Measurements from ENCODE around the gene UBE2C. TPM values are rescaled to one million over a fixed set of nuclear protein-coding genes. Genes with fewer than 3 reads are reported as not detected.

UBE2C gene
- total RNA-seq, 1 experiment from 2014 or later, result 173 TPM

- ATAC-seq (peak; percentile 73), DNase-seq (ENCODE audit: low read depth, low spot score) (no peak)
- H3K27me3 ChIP-seq (ENCODE audit: control insufficient read depth, insufficient read depth, low read length), result no peaks in the 10 kb centered on the region
- no TSS peak for BruUV-seq (replicated peaks)
- no peak for TF ChIP-seq POLR2AphosphoS5 (IDR thresholded peaks at IDR 0.05; ENCODE audit: low read depth, low read length)
- TF ChIP-seq CTCF (IDR thresholded peaks at IDR 0.05), result peak; percentile 81; the same call in 1 of the 2 replicates
- peaks cover 2% of the 10 kb centered on the region; the same call in 1 of the 2 replicates for H3K4me1 ChIP-seq (ENCODE audit: control insufficient read depth, insufficient read depth, low read length)
- H3K9me3 ChIP-seq (ENCODE audit: control insufficient read depth, insufficient read depth, low read depth, low read length), result no peaks in the 10 kb centered on the region
- in situ Hi-C loops (cut with HindIII; ENCODE audit: low pct_unique_long_range_greater_than_20kb, low sequenced_read_pairs), result no loop called here
- no peaks in the 10 kb centered on the region for H3K36me3 ChIP-seq (ENCODE audit: control insufficient read depth, insufficient read depth, low read length)
- H3K4me3 ChIP-seq (ENCODE audit: low read depth in 2 of 2, low read length in 2 of 2), result no peak overlapping the region
- ChIA-PET POLR2A (interaction anchor here (0.6 kb wide), 1 partner anchor 76 kb away, joined by 4 read pairs; no protein-coding TSS in a partner anchor), CTCF (interaction anchor here (0.6 to 0.7 kb wide), 3 partner anchors 12 to 24 kb away, joined by 5 to 7 read pairs (median 6); no protein-coding TSS in a partner anchor)
- intact Hi-C loops (cut with micrococcal nuclease; ENCODE audit: unreplicated experiment), result no loop called here
- no peak overlapping the region for H3K27ac ChIP-seq (ENCODE audit: low read length)
Measured at GRCh38 chr20:45823949-45824835, 11.7 kb downstream of the UBE2C start.

GRCh38 chr20:45826381-45827019 lies 14.1 kb downstream of the UBE2C start:
- peaks cover 2% of the 10 kb centered on the region; the same call in 1 of the 2 replicates for H3K4me1 ChIP-seq (ENCODE audit: control insufficient read depth, insufficient read depth, low read length)
- no peaks in the 10 kb centered on the region for H3K27me3 ChIP-seq (ENCODE audit: control insufficient read depth, insufficient read depth, low read length)
- no peak overlapping the region for H3K27ac ChIP-seq (ENCODE audit: low read length)
- intact Hi-C loops (cut with micrococcal nuclease; ENCODE audit: unreplicated experiment) (no loop called here), in situ Hi-C loops (cut with HindIII; ENCODE audit: low pct_unique_long_range_greater_than_20kb, low sequenced_read_pairs) (no loop called here)
- DNase-seq (ENCODE audit: low read depth, low spot score), result no peak
- no peak overlapping the region for H3K4me3 ChIP-seq (ENCODE audit: low read depth in 2 of 2, low read length in 2 of 2)
- no peak for TF ChIP-seq POLR2AphosphoS5 (IDR thresholded peaks at IDR 0.05; ENCODE audit: low read depth, low read length)
- no peak for TF ChIP-seq CTCF (IDR thresholded peaks at IDR 0.05)
- TF ChIP-seq REST (IDR thresholded peaks at IDR 0.05; ENCODE audit: insufficient read depth in 1 of 2, low read depth in 2 of 2, low read length in 1 of 2), result no peak
- TF ChIP-seq TCF7L2 (IDR thresholded peaks at IDR 0.05; ENCODE audit: low read depth, low read length), result no peak
- TF ChIP-seq SIN3A (IDR thresholded peaks at IDR 0.05; ENCODE audit: borderline replicate concordance, insufficient read depth, low read depth, low read length), result no peak
- no peaks in the 10 kb centered on the region for H3K9me3 ChIP-seq (ENCODE audit: control insufficient read depth, insufficient read depth, low read depth, low read length)
- ChIA-PET POLR2A (interaction anchor here (0.6 kb wide), 1 partner anchor 15 kb away, joined by 3 read pairs; no protein-coding TSS in a partner anchor), CTCF (no interaction called here)
- 0 out of 2 replicates have a peak, but pooled peaks have one; percentile 33 for ATAC-seq
- no peaks in the 10 kb centered on the region for H3K36me3 ChIP-seq (ENCODE audit: control insufficient read depth, insufficient read depth, low read length)
- BruUV-seq (replicated peaks), result no TSS peak
